Osteoblast (primary cell): Measurements from ENCODE around the gene CA11. TPM values are rescaled to one million over a fixed set of nuclear protein-coding genes. Genes with fewer than 3 reads are reported as not detected.
A peak's percentile ranks its signal among the peaks of the same experiment; 100 is the strongest.

Experiments used
- DNase-seq: peaks from one replicate; pipeline ENCODE4 v3.0.0; 2011; ENCODE audit warnings: low spot score, mixed read lengths; ENCODE audit not compliant: insufficient read length; ENCODE audit errors: missing footprints
- H2AFZ ChIP-seq: 2 replicates; pipeline ENCODE4 v1.6.0; 2011; ENCODE audit warnings: mild to moderate bottlenecking, low read length
- H3K27ac ChIP-seq: 2 replicates; pipeline ENCODE4 v1.5.1; 2011; ENCODE audit warnings: mild to moderate bottlenecking, low read depth, low read length, moderate library complexity
- H3K27me3 ChIP-seq: 2 replicates; pipeline ENCODE4 v1.6.0; 2012; ENCODE audit warnings: mild to moderate bottlenecking, control low read depth, inconsistent platforms, low read length, moderate library complexity; ENCODE audit not compliant: insufficient read depth
- H3K36me3 ChIP-seq: 2 replicates; pipeline ENCODE4 v1.5.1; 2011; ENCODE audit warnings: mild to moderate bottlenecking, low read length, control low read depth, moderate library complexity; ENCODE audit not compliant: insufficient read depth
- H3K4me1 ChIP-seq: 2 replicates; pipeline ENCODE4 v1.5.1; 2011; ENCODE audit warnings: mild to moderate bottlenecking, low read length, control low read depth, moderate library complexity; ENCODE audit not compliant: insufficient read depth
- H3K4me2 ChIP-seq: 2 replicates; pipeline ENCODE4 v1.6.0; 2011; ENCODE audit warnings: mild to moderate bottlenecking, low read length; ENCODE audit not compliant: insufficient read depth
- H3K4me3 ChIP-seq: fragments of 200-600 bp; sonication (generic); 3 replicates; pipeline ENCODE4 v1.5.1; 2012; ENCODE audit warnings: mild to moderate bottlenecking, low read length, inconsistent platforms; ENCODE audit not compliant: insufficient read depth
- H3K79me2 ChIP-seq: 2 replicates; pipeline ENCODE4 v1.6.0; 2012; ENCODE audit warnings: mild to moderate bottlenecking, low read length, control low read depth, inconsistent platforms; ENCODE audit not compliant: insufficient read depth
- H3K9me3 ChIP-seq: 2 replicates; pipeline ENCODE4 v1.5.1; 2011; ENCODE audit warnings: low read depth, low read length, control low read depth
- H4K20me1 ChIP-seq: 2 replicates; pipeline ENCODE4 v1.6.0; 2012; ENCODE audit warnings: mild to moderate bottlenecking, low read length, control low read depth; ENCODE audit not compliant: insufficient read depth
- CTCF ChIP-seq: IDR thresholded peaks from 2 replicates; pipeline ENCODE4 v1.5.1; 2011; ENCODE audit warnings: mild to moderate bottlenecking, low read depth, low read length, moderate library complexity; ENCODE audit errors: extremely low read depth
- total RNA-seq: library from RNA; depleted of rRNA; stranded (reverse); fragments of >200 nt; gene quantifications from 2 replicates; pipeline ENCODE4 v1.2.3, GENCODE V29; 2012

Gene CA11
- total RNA-seq, 1 donor: 1.8 TPM

- TF ChIP-seq CTCF: no peak
- no peak overlapping the region for H3K27ac ChIP-seq
- peak overlapping the region; percentile 70 for H3K4me3 ChIP-seq
- peaks cover 55% of the 10 kb centered on the region for H3K4me1 ChIP-seq
- no peak overlapping the region for H2AFZ ChIP-seq
- no peaks in the 10 kb centered on the region for H3K79me2 ChIP-seq
- H3K27me3 ChIP-seq: peaks cover 5% of the 10 kb centered on the region
- H3K36me3 ChIP-seq: no peaks in the 10 kb centered on the region
- no peaks in the 10 kb centered on the region for H3K9me3 ChIP-seq
- no peaks in the 10 kb centered on the region for H4K20me1 ChIP-seq
- DNase-seq: peak; percentile 86
- H3K4me2 ChIP-seq: peak overlapping the region; percentile 73
These were observed 9.8 kb downstream of the CA11 start for GRCh38 chr19:48635966-48636858.

- Histone ChIP-seq H3K4me3 (peak overlapping the region; percentile 70), H3K4me2 (peak overlapping the region; percentile 73), H3K27ac (peak overlapping the region; percentile 71), H3K79me2 (no peaks in the 10 kb centered on the region), H4K20me1 (no peaks in the 10 kb centered on the region), H3K4me1 (peaks cover 55% of the 10 kb centered on the region), H2AFZ (no peak overlapping the region), H3K9me3 (no peaks in the 10 kb centered on the region), H3K27me3 (peaks cover 5% of the 10 kb centered on the region), H3K36me3 (no peaks in the 10 kb centered on the region)
- TF ChIP-seq CTCF: no peak
- DNase-seq: peak; percentile 96
These were observed 10.6 kb downstream of the CA11 start for GRCh38 chr19:48635263-48635965.

GRCh38 chr19:48634424-48635262 lies 11.3 kb downstream of the CA11 start:
- Histone ChIP-seq H3K9me3 (no peaks in the 10 kb centered on the region), H3K4me1 (peaks cover 55% of the 10 kb centered on the region), H4K20me1 (no peaks in the 10 kb centered on the region), H3K4me2 (peak overlapping the region; percentile 73), H3K36me3 (no peaks in the 10 kb centered on the region), H3K79me2 (no peaks in the 10 kb centered on the region), H3K4me3 (peak overlapping the region; percentile 70), H3K27me3 (peaks cover 5% of the 10 kb centered on the region), H3K27ac (peak overlapping the region; percentile 71), H2AFZ (peak overlapping the region; percentile 64)
- DNase-seq: peak; percentile 99
- no peak for TF ChIP-seq CTCF
